Gastrocnemius medialis (tissue), 4 donors: ENCODE measurements around the gene LRG1.

Experiments
- POLR2A ChIP-seq, 2 donors: fragments of 450-650 bp; IDR thresholded peaks; one replicate each; pipeline ENCODE4 v1.6.1; 2017; ENCODE audit warnings: antibody characterized with exemption in 2 of 2, mild to moderate bottlenecking in 2 of 2, moderate library complexity in 2 of 2
- TF ChIP-seq, protein P1 (sequence below), 5 experiments: fragments of 450-650 bp in 3 of 5; fragments of 200-600 bp in 2 of 5; sonication (generic) in 2 of 5; IDR thresholded peaks in 4 of 5; conservative IDR thresholded peaks in 1 of 5; 1 replicate in 4 of 5; 2 replicates in 1 of 5; pipeline ENCODE4 v1.5.1; 2016 to 2019; ENCODE audit warnings: antibody characterized with exemption in 5 of 5, mild to moderate bottlenecking in 3 of 5, moderate library complexity in 3 of 5

DNA sequence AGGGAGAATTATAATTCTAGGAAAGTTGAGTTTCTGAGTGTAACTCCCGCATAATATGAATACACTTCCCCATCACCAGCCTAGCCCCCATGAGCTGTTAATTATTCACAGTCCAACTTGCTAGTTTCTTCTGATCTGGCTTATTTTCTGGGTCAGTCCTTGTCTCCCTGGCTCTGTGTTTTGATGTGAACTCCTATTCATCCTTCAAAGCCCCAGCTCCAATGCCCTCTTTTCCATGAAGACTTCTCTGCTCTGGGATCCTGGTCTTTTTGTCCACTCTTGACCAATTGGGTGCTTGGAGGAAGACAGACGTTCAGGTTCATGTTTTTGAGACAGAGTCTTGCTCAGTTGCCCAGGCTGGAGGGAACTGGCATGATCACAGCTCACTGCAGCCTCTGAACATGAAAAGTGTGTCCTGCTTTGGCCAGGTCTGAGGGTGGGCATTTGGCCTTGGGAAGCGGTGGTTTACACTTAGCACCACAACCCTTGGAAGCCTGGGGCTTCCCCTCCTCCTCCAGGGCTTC, 605 bp downstream of the LRG1 start:
- no peak for TF ChIP-seq POLR2A (IDR thresholded peaks at IDR 0.05)
- TF ChIP-seq, protein P1, sequence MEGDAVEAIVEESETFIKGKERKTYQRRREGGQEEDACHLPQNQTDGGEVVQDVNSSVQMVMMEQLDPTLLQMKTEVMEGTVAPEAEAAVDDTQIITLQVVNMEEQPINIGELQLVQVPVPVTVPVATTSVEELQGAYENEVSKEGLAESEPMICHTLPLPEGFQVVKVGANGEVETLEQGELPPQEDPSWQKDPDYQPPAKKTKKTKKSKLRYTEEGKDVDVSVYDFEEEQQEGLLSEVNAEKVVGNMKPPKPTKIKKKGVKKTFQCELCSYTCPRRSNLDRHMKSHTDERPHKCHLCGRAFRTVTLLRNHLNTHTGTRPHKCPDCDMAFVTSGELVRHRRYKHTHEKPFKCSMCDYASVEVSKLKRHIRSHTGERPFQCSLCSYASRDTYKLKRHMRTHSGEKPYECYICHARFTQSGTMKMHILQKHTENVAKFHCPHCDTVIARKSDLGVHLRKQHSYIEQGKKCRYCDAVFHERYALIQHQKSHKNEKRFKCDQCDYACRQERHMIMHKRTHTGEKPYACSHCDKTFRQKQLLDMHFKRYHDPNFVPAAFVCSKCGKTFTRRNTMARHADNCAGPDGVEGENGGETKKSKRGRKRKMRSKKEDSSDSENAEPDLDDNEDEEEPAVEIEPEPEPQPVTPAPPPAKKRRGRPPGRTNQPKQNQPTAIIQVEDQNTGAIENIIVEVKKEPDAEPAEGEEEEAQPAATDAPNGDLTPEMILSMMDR (IDR thresholded peaks at IDR 0.05 in 4 of 5, conservative IDR thresholded peaks at IDR 0.05 in 1 of 5), result no peak
